Measurements from ENCODE around the gene GNG7.

- peak; percentile 24 for TF ChIP-seq PAX5 (IDR thresholded peaks at IDR 0.05; ENCODE audit: insufficient read depth, low read length, severe bottlenecking)
- no peak for TF ChIP-seq POLR2AphosphoS5 (IDR thresholded peaks at IDR 0.05; ENCODE audit: low read depth, low read length)
- TF ChIP-seq SPI1 (IDR thresholded peaks at IDR 0.05; ENCODE audit: low read depth, low read length) = peak; percentile 84
- 0 out of 2 replicates have a peak, but pooled peaks have one; percentile 25 for TF ChIP-seq TAF1 (IDR thresholded peaks at IDR 0.05; ENCODE audit: low read depth, low read length)
- peak; percentile 28; the same call in 1 of the 2 replicates for TF ChIP-seq POU2F2 (IDR thresholded peaks at IDR 0.05; ENCODE audit: low read depth, low read length)
Measured at GRCh38 chr19:2610637-2611482, 91.6 kb downstream of the GNG7 start.

All from GM12891 (cell line).